T-helper 2 cell treated with Interferon-gamma antibody and Interleukin-4, amounts not matched to agents 5 μg/mL and 100 μg/mL, for 36 hours (primary cell): ENCODE measurements around the gene CEBPZ.
A peak's percentile ranks its signal among the peaks of the same experiment; 100 is the strongest.
"Not testable (repeated sequence)": the region's sequence is repeated elsewhere in the genome, so short reads cannot be mapped to it uniquely, and the experiment has no call there.

Experiments
- DNase-seq: peaks from one replicate; pipeline ENCODE4 v3.0.0; 2021; ENCODE audit warnings: low spot score
- H3K27ac Mint-ChIP-seq: one replicate; pipeline ENCODE4 v1.8.0; 2021; ENCODE audit warnings: mild to moderate bottlenecking, mixed read lengths
- H3K27me3 Mint-ChIP-seq: one replicate; pipeline ENCODE4 v1.8.0; 2021; ENCODE audit warnings: low read depth, mixed read lengths
- H3K36me3 Mint-ChIP-seq: one replicate; pipeline ENCODE4 v1.8.0; 2021; ENCODE audit warnings: low read depth, mixed read lengths
- H3K4me1 Mint-ChIP-seq: one replicate; pipeline ENCODE4 v1.8.0; 2021; ENCODE audit warnings: low read depth, mixed read lengths
- H3K4me3 Mint-ChIP-seq: one replicate; pipeline ENCODE4 v1.8.0; 2022; ENCODE audit warnings: mild to moderate bottlenecking, moderate library complexity, mixed read lengths
- H3K9me3 Mint-ChIP-seq: one replicate; pipeline ENCODE4 v1.8.0; 2021; ENCODE audit warnings: mixed read lengths

Gene CEBPZ

GRCh38 chr2:37243435-37243834, 12.0 kb upstream of the CEBPZ start:
- Mint-ChIP-seq H3K36me3 (peaks cover 77% of the 10 kb centered on the region), H3K27me3 (no peaks in the 10 kb centered on the region), H3K4me3 (peak overlapping the region; percentile 3), H3K9me3 (peaks cover 9% of the 10 kb centered on the region), H3K4me1 (peaks cover 23% of the 10 kb centered on the region), H3K27ac (peak overlapping the region; percentile 43)
- no peak for DNase-seq

- H3K9me3 Mint-ChIP-seq = no peaks in the 10 kb centered on the region
Observed at GRCh38 chr2:37232131-37232933, 936 bp upstream of the CEBPZ start.

GRCh38 chr2:37230581-37230980, 815 bp downstream of the CEBPZ start:
- no peaks in the 10 kb centered on the region for H3K27me3 Mint-ChIP-seq
- H3K27ac Mint-ChIP-seq = no peak overlapping the region
- peaks cover 33% of the 10 kb centered on the region for H3K36me3 Mint-ChIP-seq
- peaks cover 21% of the 10 kb centered on the region for H3K4me1 Mint-ChIP-seq
- no peak for DNase-seq
- H3K9me3 Mint-ChIP-seq = no peaks in the 10 kb centered on the region
- no peak overlapping the region for H3K4me3 Mint-ChIP-seq

More at GRCh38 chr2:37232131-37232933, 936 bp upstream of the CEBPZ start:
- Mint-ChIP-seq H3K36me3 (peaks cover 31% of the 10 kb centered on the region), H3K27me3 (no peaks in the 10 kb centered on the region), H3K4me3 (no peak overlapping the region), H3K27ac (no peak overlapping the region), H3K4me1 (peaks cover 13% of the 10 kb centered on the region)
- no peak for DNase-seq

- peaks cover 26% of the 10 kb centered on the region for H3K4me1 Mint-ChIP-seq
- DNase-seq = no peak
- peaks cover 31% of the 10 kb centered on the region for H3K36me3 Mint-ChIP-seq
- H3K27ac Mint-ChIP-seq = no peak overlapping the region
- H3K9me3 Mint-ChIP-seq = no peaks in the 10 kb centered on the region
- H3K4me3 Mint-ChIP-seq = no peak overlapping the region
- H3K27me3 Mint-ChIP-seq = no peaks in the 10 kb centered on the region
Observed at GRCh38 chr2:37228788-37229187, 2.6 kb downstream of the CEBPZ start.

GRCh38 chr2:37226863-37227262, 4.5 kb downstream of the CEBPZ start:
- no peak overlapping the region for H3K27ac Mint-ChIP-seq

GRCh38 chr2:37225129-37225528, 6.3 kb downstream of the CEBPZ start:
- H3K27me3 Mint-ChIP-seq, H3K9me3 Mint-ChIP-seq, H3K4me3 Mint-ChIP-seq, H3K27ac Mint-ChIP-seq, DNase-seq: not testable (repeated sequence)
- peaks cover 38% of the 10 kb centered on the region for H3K4me1 Mint-ChIP-seq
- peaks cover 58% of the 10 kb centered on the region for H3K36me3 Mint-ChIP-seq

More at GRCh38 chr2:37226863-37227262, 4.5 kb downstream of the CEBPZ start:
- H3K27me3 Mint-ChIP-seq = no peaks in the 10 kb centered on the region
- no peak overlapping the region for H3K4me3 Mint-ChIP-seq
- no peaks in the 10 kb centered on the region for H3K9me3 Mint-ChIP-seq
- H3K4me1 Mint-ChIP-seq = peaks cover 38% of the 10 kb centered on the region
- peaks cover 42% of the 10 kb centered on the region for H3K36me3 Mint-ChIP-seq
- no peak for DNase-seq

- no peaks in the 10 kb centered on the region for H3K27me3 Mint-ChIP-seq
- H3K4me3 Mint-ChIP-seq = no peak overlapping the region
- peaks cover 31% of the 10 kb centered on the region for H3K4me1 Mint-ChIP-seq
- DNase-seq = no peak
- no peaks in the 10 kb centered on the region for H3K9me3 Mint-ChIP-seq
- no peak overlapping the region for H3K27ac Mint-ChIP-seq
- peaks cover 64% of the 10 kb centered on the region for H3K36me3 Mint-ChIP-seq
Observed at GRCh38 chr2:37224063-37224462, 7.3 kb downstream of the CEBPZ start.

GRCh38 chr2:37223131-37223530, 8.3 kb downstream of the CEBPZ start:
- no peak overlapping the region for H3K27ac Mint-ChIP-seq
- no peak overlapping the region for H3K4me3 Mint-ChIP-seq
- H3K36me3 Mint-ChIP-seq = peaks cover 63% of the 10 kb centered on the region
- no peaks in the 10 kb centered on the region for H3K27me3 Mint-ChIP-seq
- no peak for DNase-seq
- H3K4me1 Mint-ChIP-seq = peaks cover 30% of the 10 kb centered on the region
- H3K9me3 Mint-ChIP-seq = no peaks in the 10 kb centered on the region

GRCh38 chr2:37219046-37219445, 12.3 kb downstream of the CEBPZ start:
- Mint-ChIP-seq H3K27me3 (no peaks in the 10 kb centered on the region), H3K4me3 (no peak overlapping the region), H3K9me3 (no peaks in the 10 kb centered on the region), H3K4me1 (peaks cover 19% of the 10 kb centered on the region), H3K27ac (no peak overlapping the region), H3K36me3 (peaks cover 66% of the 10 kb centered on the region)
- no peak for DNase-seq

GRCh38 chr2:37215250-37215649, 16.1 kb downstream of the CEBPZ start:
- Mint-ChIP-seq H3K27me3 (no peaks in the 10 kb centered on the region), H3K4me3 (no peak overlapping the region), H3K27ac (no peak overlapping the region), H3K9me3 (peaks cover under 1% of the 10 kb centered on the region), H3K4me1 (peaks cover 7% of the 10 kb centered on the region), H3K36me3 (peaks cover 60% of the 10 kb centered on the region)
- no peak for DNase-seq

- H3K36me3 Mint-ChIP-seq = peaks cover 76% of the 10 kb centered on the region
Observed at GRCh38 chr2:37211939-37212338, 19.5 kb downstream of the CEBPZ start.

GRCh38 chr2:37211212-37211611, 20.2 kb downstream of the CEBPZ start:
- H3K27ac Mint-ChIP-seq = no peak overlapping the region
- no peak for DNase-seq

More at GRCh38 chr2:37211939-37212338, 19.5 kb downstream of the CEBPZ start:
- no peak overlapping the region for H3K4me3 Mint-ChIP-seq
- peaks cover 7% of the 10 kb centered on the region for H3K4me1 Mint-ChIP-seq
- H3K27me3 Mint-ChIP-seq = no peaks in the 10 kb centered on the region
- no peak overlapping the region for H3K27ac Mint-ChIP-seq
- H3K9me3 Mint-ChIP-seq = peaks cover 34% of the 10 kb centered on the region
- no peak for DNase-seq

GRCh38 chr2:37206760-37207159, 24.6 kb downstream of the CEBPZ start:
- not testable (repeated sequence) for H3K4me3 Mint-ChIP-seq, H3K27me3 Mint-ChIP-seq, H3K4me1 Mint-ChIP-seq, H3K27ac Mint-ChIP-seq, DNase-seq
- peaks cover 64% of the 10 kb centered on the region for H3K9me3 Mint-ChIP-seq
- H3K36me3 Mint-ChIP-seq = peaks cover 95% of the 10 kb centered on the region

More at GRCh38 chr2:37211212-37211611, 20.2 kb downstream of the CEBPZ start:
- H3K4me3 Mint-ChIP-seq = no peak overlapping the region
- H3K27me3 Mint-ChIP-seq = no peaks in the 10 kb centered on the region
- H3K9me3 Mint-ChIP-seq = peaks cover 41% of the 10 kb centered on the region
- peaks cover 77% of the 10 kb centered on the region for H3K36me3 Mint-ChIP-seq
- peaks cover 5% of the 10 kb centered on the region for H3K4me1 Mint-ChIP-seq

- H3K27me3 Mint-ChIP-seq = no peaks in the 10 kb centered on the region
- no peak overlapping the region for H3K4me3 Mint-ChIP-seq
- H3K9me3 Mint-ChIP-seq = peaks cover 64% of the 10 kb centered on the region
- H3K36me3 Mint-ChIP-seq = peaks cover 93% of the 10 kb centered on the region
- no peak for DNase-seq
- H3K27ac Mint-ChIP-seq = no peak overlapping the region
- peaks cover 11% of the 10 kb centered on the region for H3K4me1 Mint-ChIP-seq
Observed at GRCh38 chr2:37205689-37206341, 25.6 kb downstream of the CEBPZ start.
